MM.1S (cell line): ENCODE measurements around the gene SH3BP5L.

Experiments used
- CTCF ChIP-seq: fragments of 300-600 bp; sonication (generic); IDR thresholded peaks from 2 replicates; pipeline ENCODE4 v1.5.1; 2016; ENCODE audit warnings: antibody characterized with exemption, low read length, mixed read lengths
- EZH2 ChIP-seq: fragments of 300-600 bp; sonication (generic); optimal IDR thresholded peaks from 2 replicates; pipeline ENCODE3; 2017; ENCODE audit warnings: low read depth, mild to moderate bottlenecking, antibody characterized with exemption, low read length, mixed read lengths

GRCh38 chr1:248824701-248825100 is 1.0 kb downstream of the SH3BP5L start:
- TF ChIP-seq CTCF (no peak), EZH2 (no peak)
